ENCODE data around the gene HOGA1. TPM values are rescaled to one million over a fixed set of nuclear protein-coding genes. Genes with fewer than 3 reads are reported as not detected.

Gene HOGA1
- total and polyA plus RNA-seq, 7 donors, result 0.26 to 1.2 (median 0.71) TPM; not detected in 4

DNA sequence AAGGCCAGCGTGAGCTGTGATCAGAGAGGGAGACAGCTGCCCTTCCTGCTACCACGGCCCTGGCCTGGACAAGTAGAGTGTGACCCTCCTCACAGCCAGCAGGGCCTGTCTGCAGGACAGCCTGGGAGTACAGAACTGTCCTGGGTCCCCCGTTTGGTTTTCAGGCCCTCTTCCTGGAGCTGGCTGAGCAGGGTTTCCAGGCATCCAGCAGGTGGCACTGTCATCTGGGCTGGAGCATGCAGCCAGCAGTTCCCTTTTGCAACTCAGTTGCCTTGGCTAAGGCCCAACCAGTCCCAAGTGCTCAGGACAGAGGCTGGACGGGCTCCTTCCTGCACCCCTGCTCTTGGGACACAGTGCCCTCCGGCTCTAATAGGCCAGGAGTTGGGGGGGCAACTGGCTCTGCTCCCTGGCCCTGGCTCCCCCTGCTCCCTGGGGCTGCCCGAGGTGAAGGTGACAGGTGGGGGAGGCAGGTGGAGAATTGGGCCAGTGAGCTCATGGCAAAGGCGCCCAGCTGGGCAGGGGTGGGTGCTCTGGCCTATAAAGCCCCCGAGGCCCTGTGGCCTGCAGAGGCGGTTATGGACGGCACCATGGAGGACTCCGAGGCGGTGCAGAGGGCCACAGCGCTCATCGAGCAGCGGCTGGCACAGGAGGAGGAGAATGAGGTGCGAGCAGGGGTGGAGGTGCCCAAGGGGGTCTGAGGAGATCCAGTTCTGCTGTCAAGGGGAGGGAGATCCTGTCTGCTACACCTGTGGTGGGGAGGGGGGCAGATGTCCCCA is 11.8 kb upstream of the HOGA1 start, which contains the start of gene ANKRD2:
Gene ANKRD2, plus strand, starts transcription at position 566 of the 776 bp plus-strand sequence. Its CDS starts 10 bp downstream, at position 576.
- H3K4me1 ChIP-seq, result peaks cover 0 to 30% (median 22%) of the 10 kb centered on the region in 4 donors
- no peaks in the 10 kb centered on the region for H3K27me3 ChIP-seq
- no peak within 1 kb of the TSS for H3K4me3 ChIP-seq
- 69 to 73% methylated on average over 16 of the region's 16 CpGs for WGBS, 2 donors
- intact Hi-C loops (cut with DNase I), result loop anchor here (2.0 kb wide), 1 partner anchor 40 kb away; no protein-coding TSS in a partner anchor
- TF ChIP-seq EP300 (IDR thresholded peaks at IDR 0.05) (no peak), POLR2AphosphoS5 (IDR thresholded peaks at IDR 0.05) (peak in 2 of 4 donors; percentile 39 to 49), POLR2A (IDR thresholded peaks at IDR 0.05) (no peak)
- TF ChIP-seq, protein P1, sequence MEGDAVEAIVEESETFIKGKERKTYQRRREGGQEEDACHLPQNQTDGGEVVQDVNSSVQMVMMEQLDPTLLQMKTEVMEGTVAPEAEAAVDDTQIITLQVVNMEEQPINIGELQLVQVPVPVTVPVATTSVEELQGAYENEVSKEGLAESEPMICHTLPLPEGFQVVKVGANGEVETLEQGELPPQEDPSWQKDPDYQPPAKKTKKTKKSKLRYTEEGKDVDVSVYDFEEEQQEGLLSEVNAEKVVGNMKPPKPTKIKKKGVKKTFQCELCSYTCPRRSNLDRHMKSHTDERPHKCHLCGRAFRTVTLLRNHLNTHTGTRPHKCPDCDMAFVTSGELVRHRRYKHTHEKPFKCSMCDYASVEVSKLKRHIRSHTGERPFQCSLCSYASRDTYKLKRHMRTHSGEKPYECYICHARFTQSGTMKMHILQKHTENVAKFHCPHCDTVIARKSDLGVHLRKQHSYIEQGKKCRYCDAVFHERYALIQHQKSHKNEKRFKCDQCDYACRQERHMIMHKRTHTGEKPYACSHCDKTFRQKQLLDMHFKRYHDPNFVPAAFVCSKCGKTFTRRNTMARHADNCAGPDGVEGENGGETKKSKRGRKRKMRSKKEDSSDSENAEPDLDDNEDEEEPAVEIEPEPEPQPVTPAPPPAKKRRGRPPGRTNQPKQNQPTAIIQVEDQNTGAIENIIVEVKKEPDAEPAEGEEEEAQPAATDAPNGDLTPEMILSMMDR (IDR thresholded peaks at IDR 0.05), result peak; percentile 74 to 91 (median 81)
- peak; percentile 89 for DNase-seq
- peak within 1 kb of the TSS in 2 of 4 donors; percentile 70 to 82 for H3K27ac ChIP-seq
- peaks cover 0 to 34% (median 5%) of the 10 kb centered on the region in 4 donors for H3K36me3 ChIP-seq
- no peaks in the 10 kb centered on the region for H3K9me3 ChIP-seq

DNA sequence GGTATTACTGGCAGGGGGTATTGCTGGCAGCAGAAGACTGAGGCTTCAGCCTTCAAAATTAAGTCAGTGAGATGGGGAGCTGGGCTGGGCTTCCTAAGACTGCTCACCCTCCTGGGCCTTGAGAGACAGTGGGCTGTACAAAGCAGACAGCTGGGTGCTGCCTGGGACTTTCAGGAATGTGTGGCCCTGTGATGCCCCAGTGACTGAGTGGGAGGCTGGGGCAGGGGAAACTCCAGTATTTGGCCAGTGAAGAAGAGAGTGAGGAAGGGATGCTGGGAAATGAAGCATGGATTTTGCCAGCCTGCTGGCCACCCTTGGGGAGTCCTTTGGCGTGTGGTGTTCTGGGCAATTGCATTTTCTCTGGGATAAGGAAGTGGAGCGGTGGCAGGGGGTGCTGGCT is 11.2 kb upstream of the HOGA1 start:
- Histone ChIP-seq H3K9me3 (no peaks in the 10 kb centered on the region), H3K27ac (peak overlapping the region in 2 of 4 donors; percentile 33 to 82), H3K4me1 (peaks cover 0 to 30% (median 22%) of the 10 kb centered on the region in 4 donors), H3K27me3 (no peaks in the 10 kb centered on the region), H3K36me3 (peaks cover 0 to 29% (median 5%) of the 10 kb centered on the region in 4 donors), H3K4me3 (no peak overlapping the region)
- intact Hi-C loops (cut with DNase I), result loop anchor here (2.0 kb wide), 1 partner anchor 40 kb away; no protein-coding TSS in a partner anchor
- TF ChIP-seq POLR2A (IDR thresholded peaks at IDR 0.05), result no peak
- TF ChIP-seq, protein P1 (IDR thresholded peaks at IDR 0.05), result no peak
- no peak for TF ChIP-seq POLR2AphosphoS5 (IDR thresholded peaks at IDR 0.05)
- 97 to 99% methylated on average over 2 of the region's 2 CpGs for WGBS, 2 donors
- DNase-seq, result no peak

DNA sequence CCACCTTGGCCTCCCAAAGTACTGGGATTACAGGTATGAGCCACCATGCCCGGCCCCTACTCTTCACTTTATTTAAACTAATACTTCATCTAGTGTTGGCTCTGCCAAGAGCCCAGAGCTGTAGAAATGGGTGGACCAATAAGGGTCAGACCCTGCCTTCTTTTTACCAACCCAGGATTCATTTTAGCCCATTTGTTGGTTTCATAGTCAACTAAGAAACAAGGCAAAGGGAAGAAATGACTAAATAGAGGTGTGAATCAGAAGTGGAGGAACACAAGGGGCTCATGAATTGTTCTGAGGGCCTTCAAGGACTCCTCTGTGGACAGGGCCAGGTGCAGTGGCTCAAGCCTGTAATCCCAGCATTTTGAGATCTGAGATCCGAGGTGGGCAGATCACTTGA is 10.5 kb upstream of the HOGA1 start:
- peaks cover 0 to 30% (median 22%) of the 10 kb centered on the region in 4 donors for H3K4me1 ChIP-seq
- peak overlapping the region in 3 of 4 donors; percentile 63 to 82 (median 70) for H3K27ac ChIP-seq
- WGBS, 2 donors, result 70 to 71% methylated on average over 2 of the region's 2 CpGs
- no peaks in the 10 kb centered on the region for H3K9me3 ChIP-seq
- intact Hi-C loops (cut with DNase I), result loop anchor here (2.0 kb wide), 1 partner anchor 39 kb away; no protein-coding TSS in a partner anchor
- H3K4me3 ChIP-seq, result no peak overlapping the region
- peaks cover 0 to 25% (median 5%) of the 10 kb centered on the region in 4 donors for H3K36me3 ChIP-seq
- H3K27me3 ChIP-seq, result no peaks in the 10 kb centered on the region
- DNase-seq, result no peak
- TF ChIP-seq POLR2A (IDR thresholded peaks at IDR 0.05) (no peak), POLR2AphosphoS5 (IDR thresholded peaks at IDR 0.05) (no peak), EP300 (IDR thresholded peaks at IDR 0.05) (no peak)
- TF ChIP-seq, protein P1 (IDR thresholded peaks at IDR 0.05), result no peak

DNA sequence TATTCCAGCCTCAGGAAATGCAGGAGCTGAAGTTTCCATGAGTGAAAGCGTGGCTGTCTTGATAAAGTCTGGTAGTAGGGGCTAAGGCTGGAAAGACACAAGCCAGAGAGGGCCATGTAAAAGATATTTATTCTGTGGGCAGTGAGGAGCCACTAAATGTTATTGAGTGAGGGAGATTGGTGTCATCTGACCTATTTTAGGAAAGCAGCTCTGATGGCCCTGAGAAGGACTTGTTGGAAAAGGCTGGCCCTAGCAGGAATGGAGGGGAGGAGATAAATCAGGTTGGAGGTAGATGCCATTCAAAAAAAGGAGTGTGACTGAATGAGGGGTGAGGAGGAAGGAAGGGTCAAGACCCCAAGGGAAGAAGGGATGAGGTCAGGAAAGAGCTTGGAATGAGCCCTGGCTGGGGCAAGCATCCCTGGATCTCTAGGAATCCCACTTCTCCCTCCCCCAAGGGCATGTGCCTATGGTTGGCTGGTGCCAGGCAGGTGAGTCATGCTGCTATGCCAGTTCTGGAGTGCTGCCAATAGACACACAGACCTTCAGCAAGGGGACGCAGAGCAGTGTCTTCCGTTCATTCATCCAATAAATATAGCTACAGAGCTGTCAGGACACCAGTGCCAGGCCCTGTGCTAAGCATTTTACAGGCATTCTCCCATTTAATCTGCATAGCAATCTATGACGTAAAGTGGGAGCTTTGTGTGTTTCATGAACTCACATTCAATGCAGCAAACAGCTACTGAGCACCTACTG is 9.6 kb upstream of the HOGA1 start:
- Histone ChIP-seq H3K4me1 (peaks cover 0 to 30% (median 22%) of the 10 kb centered on the region in 4 donors), H3K36me3 (peaks cover 0 to 16% (median 5%) of the 10 kb centered on the region in 4 donors), H3K9me3 (no peaks in the 10 kb centered on the region), H3K27me3 (no peaks in the 10 kb centered on the region), H3K4me3 (no peak overlapping the region), H3K27ac (peak overlapping the region; percentile 33 to 82 (median 66))
- DNase-seq, result no peak
- intact Hi-C loops (cut with DNase I), result no loop called here
- WGBS, 2 donors, result 38 to 62% methylated on average over 4 of the region's 4 CpGs
- peak in 1 of 4 donors; percentile 71 for TF ChIP-seq EP300 (IDR thresholded peaks at IDR 0.05)
- TF ChIP-seq POLR2AphosphoS5 (IDR thresholded peaks at IDR 0.05), result peak in 3 of 4 donors; percentile 31 to 59 (median 54)
- TF ChIP-seq, protein P1 (IDR thresholded peaks at IDR 0.05), result no peak
- TF ChIP-seq POLR2A (IDR thresholded peaks at IDR 0.05), result no peak

Measured in sigmoid colon (tissue), 7 donors.